Left ventricle myocardium inferior (tissue), 1 donor: Measurements from ENCODE around the gene CCSER1. TPM values are rescaled to one million over a fixed set of nuclear protein-coding genes. Genes with fewer than 3 reads are reported as not detected.

Source experiments
- DNase-seq: peaks from one replicate; pipeline ENCODE4 v3.0.0-alpha.2; 2020
- H3K27ac ChIP-seq: fragments of 200-600 bp; replicated peaks from 2 replicates; pipeline ENCODE4 v1.8.0; 2021
- H3K27me3 ChIP-seq: fragments of 200-600 bp; 2 replicates; pipeline ENCODE4 v1.8.0; 2021; ENCODE audit warnings: low read depth
- H3K36me3 ChIP-seq: fragments of 200-600 bp; 2 replicates; pipeline ENCODE4 v1.8.0; 2021
- H3K4me1 ChIP-seq: fragments of 200-600 bp; 2 replicates; pipeline ENCODE4 v1.8.0; 2021
- H3K4me3 ChIP-seq: fragments of 200-600 bp; 2 replicates; pipeline ENCODE4 v1.8.0; 2021; ENCODE audit warnings: mild to moderate bottlenecking, moderate library complexity
- H3K9me3 ChIP-seq: fragments of 200-600 bp; replicated peaks from 2 replicates; pipeline ENCODE4 v1.8.0; 2021
- intact Hi-C: fragments of 100-400 bp; cut with micrococcal nuclease; formaldehyde crosslinking; loops from one replicate; pipeline ENCODE4 v1.11.0; 2022
- total RNA-seq: library from RNA; stranded (reverse); fragmentation: NEBNext Ultra II Directional; extraction: Animal tissue kit (Norgen Biotek cat#: 25700); gene quantifications from one replicate; pipeline ENCODE4 v1.2.1, GENCODE V29; 2021
- TF ChIP-seq, protein P1 (sequence below): fragments of 200-600 bp; IDR thresholded peaks from 2 replicates; pipeline ENCODE4 v1.8.0; 2021; ENCODE audit warnings: antibody characterized with exemption, mild to moderate bottlenecking, borderline replicate concordance
- donor health status: DM: no; HTN: yes; CAD: no; lungs with severe emphysema.

CCSER1 gene
- total RNA-seq, 1 donor from 2014 or later: 13.2 TPM

DNA sequence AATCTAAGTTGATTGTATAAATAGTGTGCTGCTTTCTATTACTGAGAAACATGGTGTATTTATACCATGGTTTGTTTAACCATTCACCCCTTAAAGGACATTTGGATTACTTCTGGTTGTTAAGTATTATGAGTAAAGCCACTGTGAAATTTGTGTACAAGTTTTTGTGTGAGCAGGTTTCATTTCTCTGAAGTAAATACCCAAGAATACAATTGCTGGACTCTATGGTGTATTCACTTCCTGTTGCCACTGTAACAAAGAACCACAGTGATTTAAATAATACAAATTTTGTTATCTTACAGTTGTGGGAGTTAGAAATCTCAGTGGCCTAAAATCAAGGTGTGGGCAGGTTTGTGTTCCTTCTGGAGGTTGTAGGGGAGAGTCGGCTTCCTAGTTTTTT is 869.6 kb downstream of the CCSER1 start:
- H3K27ac ChIP-seq: no peak overlapping the region
- TF ChIP-seq, protein P1, sequence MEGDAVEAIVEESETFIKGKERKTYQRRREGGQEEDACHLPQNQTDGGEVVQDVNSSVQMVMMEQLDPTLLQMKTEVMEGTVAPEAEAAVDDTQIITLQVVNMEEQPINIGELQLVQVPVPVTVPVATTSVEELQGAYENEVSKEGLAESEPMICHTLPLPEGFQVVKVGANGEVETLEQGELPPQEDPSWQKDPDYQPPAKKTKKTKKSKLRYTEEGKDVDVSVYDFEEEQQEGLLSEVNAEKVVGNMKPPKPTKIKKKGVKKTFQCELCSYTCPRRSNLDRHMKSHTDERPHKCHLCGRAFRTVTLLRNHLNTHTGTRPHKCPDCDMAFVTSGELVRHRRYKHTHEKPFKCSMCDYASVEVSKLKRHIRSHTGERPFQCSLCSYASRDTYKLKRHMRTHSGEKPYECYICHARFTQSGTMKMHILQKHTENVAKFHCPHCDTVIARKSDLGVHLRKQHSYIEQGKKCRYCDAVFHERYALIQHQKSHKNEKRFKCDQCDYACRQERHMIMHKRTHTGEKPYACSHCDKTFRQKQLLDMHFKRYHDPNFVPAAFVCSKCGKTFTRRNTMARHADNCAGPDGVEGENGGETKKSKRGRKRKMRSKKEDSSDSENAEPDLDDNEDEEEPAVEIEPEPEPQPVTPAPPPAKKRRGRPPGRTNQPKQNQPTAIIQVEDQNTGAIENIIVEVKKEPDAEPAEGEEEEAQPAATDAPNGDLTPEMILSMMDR: no peak
- H3K36me3 ChIP-seq: no peaks in the 10 kb centered on the region
- peaks cover 11% of the 10 kb centered on the region for H3K9me3 ChIP-seq
- no peaks in the 10 kb centered on the region for H3K27me3 ChIP-seq
- intact Hi-C loops: no loop called here
- no peak overlapping the region for H3K4me3 ChIP-seq
- DNase-seq: no peak
- H3K4me1 ChIP-seq: no peaks in the 10 kb centered on the region

- no peaks in the 10 kb centered on the region for H3K36me3 ChIP-seq
Observed at GRCh38 chr4:91015861-91016260, 888.7 kb downstream of the CCSER1 start.

GRCh38 chr4:91019513-91019912 is 892.3 kb downstream of the CCSER1 start:
- H3K9me3 ChIP-seq: no peaks in the 10 kb centered on the region
- H3K4me3 ChIP-seq: no peak overlapping the region
- H3K27me3 ChIP-seq: no peaks in the 10 kb centered on the region
- no peaks in the 10 kb centered on the region for H3K4me1 ChIP-seq
- intact Hi-C loops: no loop called here
- TF ChIP-seq, protein P1: no peak
- H3K27ac ChIP-seq: no peak overlapping the region
- no peak for DNase-seq
- H3K36me3 ChIP-seq: no peaks in the 10 kb centered on the region

More at GRCh38 chr4:91015861-91016260, 888.7 kb downstream of the CCSER1 start:
- H3K27me3 ChIP-seq: no peaks in the 10 kb centered on the region
- TF ChIP-seq, protein P1: no peak
- H3K27ac ChIP-seq: no peak overlapping the region
- intact Hi-C loops: no loop called here
- no peaks in the 10 kb centered on the region for H3K9me3 ChIP-seq
- DNase-seq: no peak
- no peak overlapping the region for H3K4me3 ChIP-seq
- H3K4me1 ChIP-seq: no peaks in the 10 kb centered on the region

DNA sequence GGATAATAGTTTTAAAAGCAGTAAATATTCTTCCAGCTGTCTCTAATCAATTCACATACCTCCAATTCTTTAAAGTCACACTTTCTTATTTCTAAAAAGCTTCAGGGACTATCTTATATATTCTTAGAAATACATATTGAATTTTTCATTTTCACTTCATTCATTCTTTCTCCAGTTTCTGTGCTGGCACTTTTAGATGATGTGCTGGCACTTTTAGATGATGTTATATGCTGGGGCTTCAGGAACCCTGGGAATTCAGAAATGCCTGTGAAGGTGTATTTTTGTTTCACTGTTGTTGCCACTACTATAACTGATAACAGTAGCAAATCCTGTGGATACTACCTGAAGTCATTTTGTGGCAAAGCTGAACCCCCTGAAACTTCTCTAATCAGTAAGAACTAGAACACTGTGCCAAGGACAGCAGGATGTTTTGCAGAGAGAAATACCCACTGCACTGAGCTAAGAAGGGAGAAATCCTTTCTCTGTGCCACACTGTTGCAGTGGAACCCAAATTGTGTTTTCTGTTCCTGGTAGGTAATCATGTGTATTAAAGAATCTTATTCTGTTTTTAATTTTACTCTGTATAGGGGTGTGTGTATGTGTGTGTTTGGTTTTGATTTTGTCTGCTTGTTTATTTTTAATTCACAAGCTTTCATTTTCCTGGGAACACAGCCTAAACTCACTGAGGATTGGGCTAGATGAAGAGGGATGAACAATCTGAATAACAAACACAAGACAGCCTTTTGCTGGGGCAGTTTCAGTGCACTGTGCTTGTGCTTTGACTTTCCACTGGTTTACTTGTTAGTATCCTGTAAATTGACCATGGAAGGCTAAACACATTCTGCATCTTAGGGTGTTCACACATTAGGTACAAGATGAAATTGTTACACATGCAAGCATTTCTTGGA is 898.3 kb downstream of the CCSER1 start:
- Histone ChIP-seq H3K27ac (no peak overlapping the region), H3K9me3 (no peaks in the 10 kb centered on the region), H3K27me3 (no peaks in the 10 kb centered on the region), H3K4me3 (no peak overlapping the region), H3K36me3 (no peaks in the 10 kb centered on the region), H3K4me1 (no peaks in the 10 kb centered on the region)
- intact Hi-C loops: no loop called here
- DNase-seq: no peak
- TF ChIP-seq, protein P1: no peak

DNA sequence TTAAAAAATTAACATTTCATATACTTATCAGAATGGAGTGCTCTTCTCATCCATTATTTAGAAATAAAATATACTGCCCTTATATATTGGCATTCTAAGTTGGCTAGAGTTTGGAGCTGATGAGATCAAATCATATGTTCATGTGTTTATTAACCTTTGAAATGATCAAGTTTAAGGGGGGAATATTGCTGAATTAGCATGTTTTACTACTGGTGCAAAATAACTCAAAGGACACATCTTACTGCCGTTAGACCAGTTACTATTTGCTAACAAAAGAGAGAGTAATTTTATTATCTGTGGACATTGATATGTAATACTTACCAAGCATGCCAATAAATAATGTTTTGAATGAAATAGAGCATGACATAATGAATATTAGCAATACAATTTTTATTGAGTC is 901.0 kb downstream of the CCSER1 start:
- Histone ChIP-seq H3K27me3 (no peaks in the 10 kb centered on the region), H3K4me1 (no peaks in the 10 kb centered on the region), H3K27ac (no peak overlapping the region), H3K9me3 (no peaks in the 10 kb centered on the region), H3K4me3 (no peak overlapping the region), H3K36me3 (no peaks in the 10 kb centered on the region)
- no peak for DNase-seq
- TF ChIP-seq, protein P1: no peak
- intact Hi-C loops: no loop called here
